ENCODE measurements around the gene CENPL.
"Not testable (repeated sequence)": the region's sequence is repeated elsewhere in the genome, so short reads cannot be mapped to it uniquely, and the experiment has no call there.

The CENPL gene, protein sequence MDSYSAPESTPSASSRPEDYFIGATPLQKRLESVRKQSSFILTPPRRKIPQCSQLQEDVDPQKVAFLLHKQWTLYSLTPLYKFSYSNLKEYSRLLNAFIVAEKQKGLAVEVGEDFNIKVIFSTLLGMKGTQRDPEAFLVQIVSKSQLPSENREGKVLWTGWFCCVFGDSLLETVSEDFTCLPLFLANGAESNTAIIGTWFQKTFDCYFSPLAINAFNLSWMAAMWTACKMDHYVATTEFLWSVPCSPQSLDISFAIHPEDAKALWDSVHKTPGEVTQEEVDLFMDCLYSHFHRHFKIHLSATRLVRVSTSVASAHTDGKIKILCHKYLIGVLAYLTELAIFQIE

DNA sequence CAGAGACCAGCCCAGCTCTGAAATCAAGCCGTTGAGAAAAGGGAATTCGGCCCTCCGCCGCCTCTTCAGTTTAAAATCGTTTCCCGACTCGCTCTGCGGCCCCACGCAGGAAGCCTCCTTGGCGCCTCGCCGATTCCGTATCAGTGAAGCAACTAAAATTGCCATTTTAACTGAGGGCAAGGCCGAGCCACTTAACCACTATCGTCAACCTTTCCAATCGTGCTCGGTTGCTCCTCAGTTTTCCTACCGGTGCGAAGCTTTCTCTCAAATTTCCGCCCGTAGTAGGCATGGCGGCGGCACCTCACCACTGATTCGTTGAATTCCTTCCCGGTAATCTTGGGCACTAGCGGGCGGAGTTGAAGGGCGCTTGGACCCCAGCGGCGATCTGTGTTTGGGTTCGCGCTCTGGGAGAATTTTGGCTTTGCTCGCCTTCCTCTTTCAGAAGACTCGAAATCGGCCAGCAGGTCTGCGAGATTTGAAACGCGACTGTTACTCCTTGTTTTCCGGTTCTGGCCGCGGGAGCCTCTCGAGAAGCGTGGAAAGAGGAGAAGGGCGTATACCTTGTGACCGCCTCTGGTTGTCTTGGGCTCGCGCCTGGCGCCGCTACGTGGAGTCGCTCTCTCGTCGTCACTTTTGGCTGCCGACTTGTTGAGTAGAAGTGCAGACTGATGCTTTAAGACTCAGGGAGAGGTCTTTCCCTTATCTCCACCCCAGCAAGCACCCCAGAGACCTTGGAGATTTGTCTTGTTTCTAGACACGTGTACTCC, at the start of gene CENPL, which contains the start of gene DARS2:
Gene CENPL (minus strand): TSS at position 569 of the 767 bp plus-strand sequence. CDS start 13,584 bp downstream, outside the sequence.
Gene DARS2 (plus strand): TSS at position 359 of the 767 bp plus-strand sequence. CDS start 557 bp downstream, outside the sequence.
- DNase-seq: peak; percentile 97

DNA sequence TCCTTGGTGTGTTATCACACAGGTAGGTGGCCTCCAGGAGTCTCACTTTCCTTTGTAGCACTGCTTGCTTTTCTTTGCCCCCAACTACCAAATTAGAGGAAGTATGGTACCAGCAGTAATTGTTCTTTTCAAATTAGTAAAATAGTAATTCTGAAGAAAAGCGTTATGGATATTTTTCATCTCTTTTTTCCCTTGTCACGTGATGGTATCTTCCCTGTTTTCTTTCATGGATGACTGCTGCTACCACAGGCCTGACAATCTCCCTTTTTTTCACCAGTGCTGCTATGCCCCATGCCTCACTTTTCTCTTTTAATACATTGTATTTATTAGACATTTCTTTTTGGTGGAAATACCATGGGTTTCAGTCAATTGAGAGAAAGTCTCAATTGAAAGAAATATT, 46.8 kb upstream of the CENPL start:
- DNase-seq: no peak

DNA sequence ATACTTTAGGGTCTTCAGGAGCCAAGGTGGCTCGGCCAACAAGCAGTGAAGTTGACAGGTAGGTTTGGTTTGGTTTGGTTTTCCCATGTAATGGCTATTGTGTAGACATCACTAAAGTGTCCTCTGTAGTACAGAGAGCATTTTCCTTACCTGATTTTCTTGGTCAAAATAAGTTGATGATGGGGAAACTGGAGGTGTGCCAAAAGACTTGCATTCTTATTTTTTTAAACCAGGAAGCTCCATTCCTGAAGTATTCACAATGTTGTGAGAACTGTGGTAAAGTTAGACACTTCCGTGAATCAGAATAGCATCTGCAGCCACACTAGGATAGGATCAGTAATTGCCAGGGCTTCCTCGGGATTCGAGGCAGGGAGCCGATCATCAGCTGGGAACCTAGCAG, 46.4 kb upstream of the CENPL start:
- no peak for DNase-seq

DNA sequence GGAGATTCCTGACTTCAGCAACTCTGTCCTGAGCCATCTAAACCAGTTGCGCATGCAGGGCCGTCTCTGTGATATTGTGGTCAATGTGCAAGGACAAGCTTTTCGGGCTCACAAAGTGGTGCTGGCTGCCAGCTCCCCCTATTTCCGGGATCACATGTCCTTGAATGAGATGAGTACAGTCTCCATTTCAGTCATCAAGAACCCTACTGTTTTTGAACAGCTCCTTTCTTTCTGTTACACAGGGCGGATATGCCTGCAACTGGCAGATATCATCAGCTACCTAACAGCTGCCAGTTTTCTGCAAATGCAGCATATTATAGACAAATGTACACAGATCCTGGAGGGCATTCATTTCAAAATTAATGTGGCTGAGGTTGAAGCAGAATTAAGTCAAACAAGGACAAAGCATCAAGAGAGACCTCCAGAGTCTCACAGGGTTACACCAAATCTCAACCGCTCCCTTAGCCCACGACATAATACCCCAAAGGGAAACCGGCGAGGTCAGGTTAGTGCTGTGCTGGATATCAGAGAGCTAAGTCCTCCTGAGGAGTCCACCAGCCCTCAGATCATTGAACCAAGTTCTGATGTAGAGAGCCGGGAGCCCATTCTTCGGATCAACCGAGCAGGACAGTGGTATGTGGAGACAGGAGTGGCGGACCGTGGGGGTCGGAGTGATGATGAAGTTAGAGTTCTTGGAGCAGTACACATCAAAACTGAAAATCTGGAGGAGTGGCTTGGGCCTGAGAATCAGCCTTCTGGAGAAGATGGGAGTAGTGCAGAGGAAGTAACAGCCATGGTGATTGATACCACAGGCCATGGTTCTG, 45.8 kb upstream of the CENPL start:
- no peak for DNase-seq

DNA sequence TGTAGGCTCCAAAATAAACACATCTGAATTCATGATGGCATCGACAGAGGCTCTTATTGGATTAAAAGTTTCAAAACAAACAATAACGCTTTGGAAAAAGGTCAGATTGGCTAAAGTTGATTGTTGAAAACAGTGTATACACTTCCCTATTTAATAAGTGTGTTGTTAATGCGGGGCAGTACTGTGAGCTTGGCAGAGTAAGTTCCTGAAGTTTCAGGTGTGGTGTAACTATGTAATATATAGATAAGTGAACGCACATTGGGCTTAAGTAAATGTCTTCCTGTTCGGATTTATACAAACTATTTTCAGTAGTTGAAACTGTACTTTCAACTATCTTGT, 44.3 kb upstream of the CENPL start:
- no peak for DNase-seq

DNA sequence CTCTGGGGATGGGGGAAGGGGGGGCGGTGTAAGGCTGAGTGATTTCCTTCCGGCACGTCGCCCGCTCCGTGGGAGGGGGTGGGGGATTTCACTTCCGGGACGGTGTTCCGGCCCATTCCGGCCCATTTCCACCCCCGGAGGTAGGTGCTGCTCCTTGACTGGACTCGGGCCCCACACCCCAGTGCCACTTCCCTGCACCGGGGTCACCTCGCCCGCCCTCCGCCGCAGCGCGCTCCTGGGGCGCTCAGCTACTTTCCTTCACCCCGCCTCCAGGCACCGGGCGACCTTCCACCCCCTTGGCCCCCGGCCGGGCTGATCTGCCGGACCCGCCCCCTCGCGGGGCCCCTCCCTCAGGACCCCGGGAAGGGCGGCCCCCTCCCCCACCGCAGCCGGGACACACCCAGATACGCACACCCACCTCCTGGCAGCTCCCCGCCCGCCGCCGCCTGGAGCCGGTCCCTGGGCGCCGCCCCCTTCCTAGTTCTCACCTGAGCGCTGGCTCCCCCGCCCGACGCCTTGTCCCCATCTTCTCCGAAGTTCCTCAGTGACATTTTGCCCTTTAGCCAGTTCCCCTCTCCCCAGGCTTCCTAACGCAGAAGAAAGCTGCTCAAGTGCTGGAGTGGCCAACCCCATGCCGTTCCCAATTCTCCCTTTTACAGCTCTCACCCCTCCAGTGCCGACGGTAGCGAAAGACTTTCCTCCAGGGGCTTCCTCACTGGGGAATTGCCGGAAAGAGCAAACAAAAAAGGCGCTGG, 43.8 kb upstream of the CENPL start, which contains the start of gene ZBTB37:
Gene ZBTB37 (plus strand): TSS at position 115 of the 755 bp plus-strand sequence. CDS start 1,846 bp downstream, outside the sequence.
- peak; percentile 91 for DNase-seq

DNA sequence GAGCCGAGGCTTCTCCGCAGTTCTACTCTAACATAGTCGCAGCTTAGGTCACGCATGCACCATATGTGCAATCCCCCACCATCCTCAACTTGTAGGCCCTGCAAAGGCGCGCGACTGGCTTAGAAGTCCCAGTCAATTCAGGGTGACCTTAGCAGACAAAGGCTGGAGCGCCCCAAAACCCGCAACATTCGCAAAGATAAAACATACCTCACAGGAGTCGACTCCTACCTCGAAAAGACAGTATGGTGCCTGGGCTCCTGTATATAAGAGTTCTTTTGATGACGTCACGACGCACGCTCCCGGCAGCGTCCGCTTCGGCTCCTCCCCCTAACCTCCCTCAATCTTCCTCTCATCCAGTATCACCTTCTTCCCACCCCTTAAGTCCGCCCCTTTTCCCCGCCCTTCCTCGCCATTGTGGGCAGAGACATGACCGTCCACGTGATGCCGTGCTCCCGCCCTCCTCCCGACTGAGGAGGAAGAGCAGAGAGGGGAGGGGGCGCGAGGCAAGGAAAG, 43.1 kb upstream of the CENPL start, which contains the start of gene GAS5:
Gene GAS5 (minus strand): TSS at position 237 of the 513 bp plus-strand sequence.
- DNase-seq: peak; percentile 98

DNA sequence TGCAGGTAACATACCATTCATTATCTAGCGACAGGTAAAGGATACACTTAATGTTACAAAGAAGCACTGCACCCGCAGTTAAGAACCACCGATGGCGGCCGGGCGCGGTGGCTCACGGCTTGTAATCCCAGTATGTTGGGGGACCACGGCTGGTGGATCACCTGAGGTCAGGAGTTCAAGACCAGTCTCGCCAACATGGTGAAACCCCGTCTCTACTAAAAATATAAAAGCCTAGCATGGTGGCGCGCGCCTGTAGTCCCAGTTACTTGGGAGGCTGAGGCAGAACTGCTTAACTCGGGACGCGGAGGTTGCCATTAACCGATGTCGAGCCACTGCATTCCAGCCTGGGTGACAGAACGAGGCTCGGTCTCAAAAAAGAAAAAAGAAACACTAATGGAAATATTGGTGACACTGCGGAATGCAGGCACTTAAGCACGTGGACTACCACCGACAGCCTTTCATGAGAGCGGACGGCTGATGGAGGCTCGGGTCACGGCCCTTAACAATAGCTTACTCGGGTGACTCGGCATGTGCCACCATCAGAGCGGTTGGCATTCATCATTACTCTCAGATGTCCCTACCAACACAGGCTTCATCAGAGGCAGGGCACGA, 42.6 kb upstream of the CENPL start:
- DNase-seq: peak; percentile 16

DNA sequence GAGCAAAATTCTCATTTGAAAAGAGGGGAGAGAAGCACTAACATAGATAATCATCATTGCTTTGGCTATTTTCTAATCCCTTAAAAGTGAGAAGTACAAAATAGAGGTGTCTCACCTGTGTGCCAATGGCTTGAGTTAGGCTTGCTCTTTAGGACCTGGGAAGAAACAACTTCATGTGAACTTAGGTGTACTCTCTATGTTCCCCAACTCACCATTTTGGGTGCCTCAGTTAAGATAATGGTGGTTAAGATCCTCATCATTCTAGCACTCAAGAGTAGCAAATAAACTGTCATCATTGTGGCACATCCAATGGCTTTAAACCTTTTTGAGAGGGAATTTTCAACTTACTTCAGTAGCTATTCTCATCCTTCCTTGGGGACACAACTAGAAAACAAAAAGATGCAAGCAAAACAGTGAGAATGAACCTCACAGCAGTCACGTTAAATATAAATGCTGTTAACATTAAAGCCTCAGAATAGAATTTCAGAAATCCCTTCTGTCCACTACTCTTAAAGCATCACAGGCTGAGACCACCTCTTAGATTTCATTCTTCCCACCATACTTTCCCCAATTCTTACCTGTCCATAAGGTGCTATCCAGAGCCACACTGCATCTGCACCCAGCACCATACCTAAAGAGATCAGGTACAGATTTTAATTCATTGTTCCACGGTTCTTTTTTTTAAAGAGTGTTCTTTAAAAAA, 41.9 kb upstream of the CENPL start:
- no peak for DNase-seq

DNA sequence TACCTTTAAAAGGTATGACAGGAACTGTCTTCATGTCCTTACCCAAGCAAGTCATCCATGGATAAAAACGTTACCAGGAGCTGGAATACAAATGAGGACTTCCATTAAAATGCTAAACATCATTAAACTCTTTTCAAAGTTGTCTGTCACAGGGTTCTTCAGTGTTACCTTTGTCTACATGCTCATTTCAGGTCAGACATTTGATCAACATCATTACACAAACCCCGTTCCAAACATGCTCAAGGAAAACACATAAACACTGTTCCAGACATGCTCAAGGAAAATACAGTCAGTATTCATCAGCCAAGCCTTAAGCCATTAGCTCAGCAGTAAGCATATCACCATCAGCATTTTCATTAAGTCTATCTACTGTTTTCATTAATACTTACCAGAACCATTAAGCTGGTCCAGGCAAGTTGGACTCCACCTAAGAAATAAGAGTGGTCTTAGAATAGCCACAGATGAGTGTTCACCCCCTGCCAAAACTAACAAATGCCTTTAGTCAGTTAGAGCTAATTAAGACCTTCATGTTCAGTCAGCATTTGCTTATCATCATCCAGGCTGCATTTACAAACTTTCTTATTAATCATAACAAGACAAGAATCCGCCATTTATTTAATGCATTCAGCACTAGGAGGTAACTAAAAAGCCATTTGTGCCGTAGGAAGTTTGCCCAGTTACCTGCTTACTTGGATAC, 40.9 kb upstream of the CENPL start:
- no peak for DNase-seq

DNA sequence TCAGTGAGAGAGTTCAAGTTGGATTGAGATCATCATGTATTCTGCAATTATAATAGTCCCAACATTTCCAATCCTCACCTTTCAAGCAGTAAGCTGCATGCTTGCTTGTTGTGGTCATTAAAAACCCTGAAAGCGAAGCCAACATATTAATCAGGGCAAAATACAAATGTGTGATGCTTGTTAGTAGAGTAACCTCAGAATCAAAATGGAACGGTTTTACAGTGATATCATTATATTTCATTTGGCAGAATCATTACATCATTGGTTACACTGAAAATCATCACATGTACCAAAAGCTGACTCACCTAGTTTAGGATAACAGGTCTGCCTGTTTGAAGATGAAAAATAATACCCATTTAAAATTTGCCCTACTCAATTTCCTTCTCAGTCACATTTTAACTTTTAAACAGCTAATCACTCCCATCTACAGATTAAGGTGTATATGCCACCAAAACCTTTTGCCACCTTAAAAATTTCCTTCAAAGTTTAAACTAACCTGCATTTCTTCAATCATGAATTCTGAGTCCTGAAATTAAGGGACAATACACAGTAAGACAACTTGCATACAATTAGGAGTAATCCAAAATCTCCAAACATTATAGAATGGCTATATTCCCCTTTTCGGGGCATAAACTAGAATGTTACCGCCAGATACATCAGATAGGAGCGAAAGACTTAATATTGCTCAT, 39.6 kb upstream of the CENPL start:
- DNase-seq: no peak

DNA sequence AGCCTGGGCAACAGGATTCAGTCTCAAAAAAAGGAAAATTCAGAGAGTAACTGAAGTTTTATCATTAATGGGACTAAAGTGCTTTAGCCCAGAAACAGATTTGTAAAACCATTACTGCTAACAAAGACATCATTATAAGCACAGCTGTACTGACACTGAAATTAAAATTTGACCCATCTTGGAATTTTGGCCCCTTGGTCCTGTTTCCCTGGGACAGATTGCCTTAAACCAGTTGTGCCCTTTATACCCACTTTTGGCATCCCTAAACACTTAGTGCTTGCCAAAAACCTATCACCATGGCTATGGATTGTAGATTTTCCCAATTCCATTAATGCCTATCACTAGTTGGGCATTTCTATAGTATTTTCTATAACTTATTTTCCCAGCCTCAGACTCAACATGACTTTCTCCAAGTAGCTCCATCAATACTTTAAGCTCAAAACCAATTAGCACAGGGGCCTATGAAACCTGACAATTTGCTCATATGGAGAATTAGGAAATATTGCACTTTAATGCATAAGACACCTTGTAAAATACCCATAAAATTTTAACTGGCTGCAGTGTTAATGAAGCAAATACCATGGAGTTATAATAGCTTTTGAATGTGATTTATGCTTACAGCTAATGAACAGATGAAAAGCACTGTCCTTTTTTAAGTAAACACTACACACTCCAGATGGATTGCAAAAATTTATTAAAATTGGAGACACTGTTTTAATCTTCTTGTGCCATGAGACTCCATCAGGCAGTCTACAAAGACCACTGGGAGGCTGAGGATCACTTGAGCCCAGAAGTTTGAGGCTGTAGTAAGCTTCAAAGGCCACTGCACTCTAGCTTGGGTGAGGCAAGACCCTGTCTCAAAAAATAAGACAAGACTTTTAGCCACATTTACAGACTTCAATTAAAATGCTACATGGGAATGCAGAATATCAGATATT, 38.8 kb upstream of the CENPL start:
- DNase-seq: no peak

DNA sequence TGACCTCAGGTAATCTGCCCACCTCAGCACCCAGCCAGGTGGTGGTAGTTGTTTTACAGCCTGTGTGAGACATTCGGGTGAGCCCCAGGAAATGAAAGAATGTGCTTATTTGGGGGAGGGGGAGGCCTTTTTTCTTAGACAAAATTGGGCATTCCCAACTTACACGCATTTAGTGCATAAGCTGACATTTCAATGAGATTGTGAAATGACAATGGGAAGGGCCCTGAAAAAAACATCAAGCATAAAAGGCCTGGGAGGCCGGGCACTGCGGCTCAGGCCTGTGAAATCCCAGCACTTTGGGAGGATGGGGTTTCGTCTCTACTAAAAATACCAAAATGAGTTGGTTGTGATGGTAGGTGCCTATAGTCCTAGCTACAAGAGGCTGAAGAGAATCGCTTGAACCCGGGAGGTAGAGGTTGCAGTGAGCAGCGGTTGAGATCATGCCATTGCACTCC, 38.1 kb upstream of the CENPL start:
- DNase-seq: no peak

DNA sequence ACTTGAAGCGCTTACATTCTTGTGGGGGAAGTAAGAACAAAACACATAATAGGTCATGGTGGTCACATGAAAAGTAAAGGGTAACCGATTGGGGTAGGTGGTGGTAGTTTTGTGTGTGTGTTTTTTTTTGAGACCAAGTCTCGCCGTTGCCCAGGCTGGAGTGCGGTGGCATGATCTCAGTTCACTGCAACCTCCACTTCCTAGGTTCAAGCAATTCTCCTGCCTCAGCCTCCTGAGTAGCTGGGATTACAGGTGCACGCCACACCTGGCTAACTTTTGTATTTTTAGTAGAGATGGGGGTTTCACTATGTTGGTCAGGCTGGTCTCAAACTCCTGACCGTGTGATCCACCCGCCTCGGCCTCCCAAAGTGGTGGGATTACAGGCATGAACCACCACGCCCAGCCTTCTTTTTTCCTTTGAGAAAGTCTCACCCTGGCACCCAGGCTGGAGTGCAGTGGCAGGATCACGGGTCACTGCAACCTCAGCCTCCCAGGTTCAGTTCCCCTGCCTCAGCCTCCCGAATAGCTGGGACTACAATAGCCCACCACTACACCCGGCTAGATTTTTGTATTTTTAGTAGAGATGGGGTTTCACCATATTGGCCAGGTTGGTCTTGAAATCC, 37.6 kb upstream of the CENPL start:
- not testable (repeated sequence) for DNase-seq

DNA sequence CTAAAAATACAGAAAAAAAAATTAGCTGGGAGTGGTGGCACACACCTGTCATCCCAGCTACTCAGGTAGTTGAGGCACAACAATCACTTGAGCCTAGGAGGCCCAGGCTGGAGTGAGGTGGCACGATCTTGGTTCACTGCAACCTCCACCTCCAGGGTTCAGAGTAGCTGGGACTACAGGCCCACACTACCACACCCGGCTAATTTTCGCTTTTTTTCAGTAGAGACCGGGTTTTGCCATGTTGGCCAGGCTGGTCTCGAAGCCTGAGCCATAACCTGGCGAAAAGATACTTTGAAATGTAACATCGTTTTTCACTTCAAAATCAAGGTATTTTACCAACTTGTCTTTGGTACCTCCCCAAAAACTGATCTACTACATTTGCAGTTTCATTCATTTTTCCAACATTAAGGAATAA, 37.1 kb upstream of the CENPL start:
- DNase-seq: no peak

DNA sequence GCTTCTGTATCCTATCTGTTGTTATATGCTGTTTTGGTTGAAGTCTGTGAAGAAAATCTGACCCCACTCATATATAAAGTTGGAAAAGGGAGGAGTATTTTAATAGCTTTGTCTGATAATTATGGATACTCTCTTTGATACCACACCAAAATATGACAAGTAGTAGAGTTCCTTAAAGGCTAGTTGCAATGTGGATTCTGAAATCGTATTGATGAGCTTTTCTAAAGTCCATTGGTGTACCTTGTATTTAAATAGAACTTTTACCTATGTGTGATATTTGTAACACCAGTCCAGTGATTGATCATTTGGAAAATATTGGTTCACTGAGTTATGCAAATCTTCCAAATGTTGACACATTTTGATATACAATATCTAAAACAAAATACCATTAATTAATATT, 35.4 kb upstream of the CENPL start:
- no peak for DNase-seq

DNA sequence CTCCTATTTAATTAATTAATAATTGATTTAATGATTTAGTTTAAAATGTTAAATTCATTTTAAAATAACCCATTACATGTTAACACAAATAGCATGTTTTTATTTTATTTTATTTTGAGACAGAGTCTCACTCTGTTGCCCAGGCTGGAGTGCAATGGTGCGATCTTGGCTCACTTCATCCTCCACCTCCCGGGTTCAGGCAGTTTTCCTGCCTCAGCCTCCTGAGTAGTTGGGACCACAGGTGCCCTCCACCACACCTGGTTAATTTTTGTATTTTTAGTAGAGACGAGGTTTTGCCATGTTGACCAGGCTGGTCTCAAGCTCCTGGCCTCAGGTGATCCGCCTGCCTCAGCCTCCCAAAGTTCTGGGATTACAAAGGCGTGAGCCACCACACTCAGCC, 34.9 kb upstream of the CENPL start:
- not testable (repeated sequence) for DNase-seq

DNA sequence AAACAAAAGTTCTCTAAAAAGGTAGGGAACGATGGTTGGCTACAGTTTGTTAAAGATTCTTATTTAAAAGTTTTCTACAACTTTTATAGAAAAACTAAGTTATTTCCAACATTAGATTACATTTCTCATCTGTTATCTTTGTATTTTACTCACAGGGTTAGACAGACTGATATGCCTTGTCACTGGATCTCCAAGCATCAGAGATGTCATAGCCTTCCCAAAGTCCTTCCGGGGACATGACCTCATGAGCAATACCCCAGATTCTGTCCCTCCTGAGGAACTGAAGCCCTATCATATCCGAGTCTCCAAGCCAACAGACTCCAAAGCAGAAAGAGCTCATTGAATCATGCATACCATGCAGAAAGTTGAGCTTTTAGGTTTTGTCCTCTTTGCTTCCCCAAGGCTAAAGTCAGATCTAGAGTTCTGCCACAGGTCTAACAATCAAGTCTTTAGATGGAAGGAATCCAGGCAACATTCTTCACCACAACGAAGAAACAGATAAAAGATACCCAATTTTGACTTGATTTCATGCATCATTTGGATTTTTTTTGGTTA, 32.8 kb upstream of the CENPL start:
- no peak for DNase-seq
